ENCODE measurements around the gene ARMH3. TPM values are rescaled to one million over a fixed set of nuclear protein-coding genes. Genes with fewer than 3 reads are reported as not detected.

The ARMH3 gene
- total and polyA plus RNA-seq, 3 donors from 2014 or later = 20.2 to 23.7 (median 21.6) TPM

GRCh38 chr10:102069071-102069470, 13.1 kb upstream of the ARMH3 start:
- intact Hi-C loops (cut with DNase I; ENCODE audit: low total_unique reads) = no loop called here
- no peak for DNase-seq

GRCh38 chr10:102068216-102068615, 12.2 kb upstream of the ARMH3 start:
- H3K9me3 ChIP-seq = no peaks in the 10 kb centered on the region
- TF ChIP-seq POLR2A (IDR thresholded peaks at IDR 0.05) (no peak), CTCF (IDR thresholded peaks at IDR 0.05) (no peak)
- peaks cover 10% of the 10 kb centered on the region for H3K4me1 ChIP-seq
- H3K27me3 ChIP-seq = no peaks in the 10 kb centered on the region
- H3K27ac ChIP-seq = no peak overlapping the region
- H3K4me3 ChIP-seq = no peak overlapping the region
- WGBS, 2 donors = 11 to 57% methylated on average over 1 of the region's 1 CpG
- H3K36me3 ChIP-seq (ENCODE audit: low read depth, missing control alignments) = no peaks in the 10 kb centered on the region
- no peak for DNase-seq
- intact Hi-C loops (cut with DNase I; ENCODE audit: low total_unique reads) = no loop called here

More at GRCh38 chr10:102069071-102069470, 13.1 kb upstream of the ARMH3 start:
- Histone ChIP-seq H3K4me3 (no peak overlapping the region), H3K9me3 (no peaks in the 10 kb centered on the region), H3K36me3 (ENCODE audit: low read depth, missing control alignments) (no peaks in the 10 kb centered on the region), H3K27me3 (no peaks in the 10 kb centered on the region), H3K27ac (no peak overlapping the region), H3K4me1 (peaks cover 10% of the 10 kb centered on the region)
- TF ChIP-seq POLR2A (IDR thresholded peaks at IDR 0.05) (no peak), CTCF (IDR thresholded peaks at IDR 0.05) (no peak)

- no peak overlapping the region for H3K4me3 ChIP-seq
- no peak for DNase-seq
- H3K9me3 ChIP-seq = no peaks in the 10 kb centered on the region
- no peaks in the 10 kb centered on the region for H3K36me3 ChIP-seq (ENCODE audit: low read depth, missing control alignments)
- TF ChIP-seq POLR2A (IDR thresholded peaks at IDR 0.05) = no peak
- no peak for TF ChIP-seq CTCF (IDR thresholded peaks at IDR 0.05)
- intact Hi-C loops (cut with DNase I; ENCODE audit: low total_unique reads) = no loop called here
- H3K27ac ChIP-seq = no peak overlapping the region
- H3K4me1 ChIP-seq = peaks cover 10% of the 10 kb centered on the region
- WGBS, 2 donors = 83 to 85% methylated on average over 9 to 18 of the region's 18 CpGs
- H3K27me3 ChIP-seq = no peaks in the 10 kb centered on the region
Observed at GRCh38 chr10:102067091-102067916, 11.3 kb upstream of the ARMH3 start.

- WGBS, 2 donors = 60 to 76% methylated on average over 1 to 16 of the region's 16 CpGs
Observed at GRCh38 chr10:102066399-102067088, 10.6 kb upstream of the ARMH3 start.

More at GRCh38 chr10:102066399-102067088, 10.6 kb upstream of the ARMH3 start:
- H3K9me3 ChIP-seq = no peaks in the 10 kb centered on the region
- no peaks in the 10 kb centered on the region for H3K27me3 ChIP-seq
- H3K36me3 ChIP-seq (ENCODE audit: low read depth, missing control alignments) = no peaks in the 10 kb centered on the region
- H3K27ac ChIP-seq = peak overlapping the region in 1 of 2 donors; percentile 90
- peaks cover 10% of the 10 kb centered on the region for H3K4me1 ChIP-seq
- intact Hi-C loops (cut with DNase I; ENCODE audit: low total_unique reads) = no loop called here
- DNase-seq = no peak
- TF ChIP-seq CTCF (IDR thresholded peaks at IDR 0.05) = no peak
- no peak for TF ChIP-seq POLR2A (IDR thresholded peaks at IDR 0.05)
- H3K4me3 ChIP-seq = peak overlapping the region in 1 of 2 donors; percentile 93

All from testis (tissue), 3 donors.